HTR-8/SVneo (cell line): ENCODE data around the gene C10orf88.
A peak's percentile ranks its signal among the peaks of the same experiment; 100 is the strongest.
"Not testable (repeated sequence)": the region's sequence is repeated elsewhere in the genome, so short reads cannot be mapped to it uniquely, and the experiment has no call there.

Source experiments
- DNase-seq: peaks from one replicate; pipeline ENCODE4 v3.0.0; 2011; ENCODE audit warnings: low spot score, mixed read lengths; ENCODE audit not compliant: insufficient read length
- FAIRE-seq: peaks from 2 replicates; lab custom pipeline; 2011; peaks lifted over from hg19 to GRCh38; lab: Jason Lieb, UNC

Gene C10orf88

DNA sequence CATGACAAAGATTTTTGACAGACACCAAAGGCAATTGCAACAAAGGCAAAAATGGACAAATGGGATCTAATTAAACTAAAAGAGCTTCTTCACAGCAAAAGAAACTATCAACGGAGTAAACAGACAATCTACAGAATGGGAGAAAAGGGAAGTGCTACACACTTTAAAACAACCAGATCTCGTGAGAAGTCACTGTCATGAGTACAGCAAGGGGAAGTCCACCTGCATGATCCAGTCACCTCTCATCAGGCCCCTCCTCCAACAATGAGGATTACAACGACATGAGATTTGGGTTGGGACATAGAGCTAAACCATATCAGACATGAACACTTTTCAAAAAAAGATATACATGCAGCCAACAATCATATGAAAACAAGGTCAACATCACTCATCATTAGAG is 14.7 kb upstream of the C10orf88 start:
- DNase-seq (no peak), FAIRE-seq (no peak)

GRCh38 chr10:122966879-122967278 is 12.9 kb upstream of the C10orf88 start:
- FAIRE-seq (no peak), DNase-seq (no peak)

DNA sequence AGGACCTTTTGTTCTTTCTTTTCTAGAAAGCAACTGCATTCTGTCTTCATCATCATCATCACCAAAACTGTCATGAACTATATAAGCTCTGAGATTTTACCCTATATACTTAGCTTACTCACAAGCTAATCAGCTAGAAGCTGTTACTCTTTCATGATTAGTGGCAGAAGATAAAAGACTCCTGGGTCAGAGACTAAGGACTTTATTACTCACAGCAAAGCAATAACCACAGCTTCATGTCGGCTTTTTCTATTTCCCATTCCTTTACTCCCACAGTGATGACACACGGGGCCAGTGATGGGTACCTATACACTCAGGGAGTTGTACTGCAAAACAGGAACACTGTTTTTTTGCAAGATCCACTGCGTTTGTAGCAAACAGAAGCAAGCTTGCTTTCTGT is 8.4 kb upstream of the C10orf88 start:
- no peak for FAIRE-seq

DNA sequence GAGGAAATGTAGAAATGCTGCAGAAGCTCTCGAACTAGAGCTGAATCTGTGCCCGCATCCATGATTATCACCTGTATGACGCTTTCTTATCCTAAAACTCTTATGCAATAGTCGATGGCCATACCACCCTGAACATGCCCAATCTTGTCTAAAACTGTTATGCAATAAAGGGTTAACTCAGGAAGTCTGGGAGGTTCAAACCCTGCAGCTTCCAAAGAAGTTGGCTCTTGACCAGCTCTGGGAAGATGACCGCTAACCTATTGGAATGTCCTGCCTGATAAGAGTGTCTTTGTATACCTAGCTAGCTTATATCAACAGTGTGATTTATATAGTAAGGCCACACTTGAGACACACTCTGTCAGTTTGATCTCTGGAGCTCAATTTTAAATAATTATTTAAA is 3.4 kb upstream of the C10orf88 start:
- DNase-seq: no peak
- FAIRE-seq: no peak

More for the DNA sequence above, 8.4 kb upstream of the C10orf88 start:
- no peak for DNase-seq

GRCh38 chr10:122955892-122956291 is 1.9 kb upstream of the C10orf88 start:
- no peak for DNase-seq

GRCh38 chr10:122954731-122955050 is 664 bp upstream of the C10orf88 start:
- DNase-seq (no peak), FAIRE-seq (no peak)

More at GRCh38 chr10:122955892-122956291, 1.9 kb upstream of the C10orf88 start:
- FAIRE-seq: no peak

GRCh38 chr10:122949296-122949695 is 4.7 kb downstream of the C10orf88 start:
- DNase-seq (no peak), FAIRE-seq (no peak)

DNA sequence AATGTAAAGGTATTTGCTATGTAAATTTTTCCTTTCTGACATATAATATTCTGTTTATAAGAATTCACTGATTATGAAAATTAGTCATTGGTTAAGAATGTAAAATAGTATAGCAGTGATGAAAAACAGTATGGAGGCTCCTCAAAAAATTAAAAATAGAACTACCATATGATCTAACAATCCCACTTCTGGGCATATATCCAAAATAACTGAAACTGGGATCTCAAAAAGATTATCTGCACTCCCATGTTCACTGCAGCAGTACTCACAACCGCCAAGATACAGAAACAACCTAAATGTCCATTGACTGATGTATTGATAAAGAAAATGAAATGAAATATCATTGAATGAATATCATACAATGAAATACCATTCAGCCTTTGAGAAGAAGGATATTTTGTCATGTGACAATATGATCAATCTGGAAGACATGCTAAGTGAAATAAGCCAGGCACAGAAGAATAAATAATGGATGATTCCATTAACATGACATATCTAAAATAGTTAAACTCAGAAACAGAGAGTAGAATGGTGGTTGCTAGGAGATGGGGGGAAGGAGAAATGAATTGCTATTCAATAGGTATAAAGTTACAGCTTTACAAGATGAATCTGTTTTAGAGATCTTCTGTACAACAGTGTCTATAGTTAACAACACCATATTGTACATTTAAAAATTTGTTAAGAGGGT is 14.0 kb downstream of the C10orf88 start:
- FAIRE-seq (no peak), DNase-seq (no peak)

GRCh38 chr10:122939133-122939855 is 14.7 kb downstream of the C10orf88 start:
- DNase-seq (no peak), FAIRE-seq (no peak)

- FAIRE-seq: no peak
- DNase-seq: no peak
These were observed 22.7 kb downstream of the C10orf88 start for GRCh38 chr10:122931088-122931906.

DNA sequence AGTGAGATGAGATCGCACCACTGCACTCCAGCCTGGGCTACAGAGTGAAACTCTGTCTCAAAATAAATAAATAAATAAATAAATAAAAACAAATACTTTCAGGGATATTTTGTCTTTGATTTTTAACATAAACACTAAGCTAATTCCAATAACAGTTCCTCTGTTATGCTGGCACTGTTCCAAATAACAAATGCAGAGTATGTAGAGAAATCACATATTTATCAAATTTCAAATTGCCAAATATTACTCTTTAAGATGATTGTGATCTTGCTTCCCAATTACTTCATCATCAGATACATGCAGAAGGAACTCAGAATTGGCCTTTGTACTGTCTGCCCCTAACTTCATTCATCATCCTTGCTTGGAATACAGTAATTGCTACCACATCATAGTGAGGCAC is 23.9 kb downstream of the C10orf88 start:
- FAIRE-seq (no peak), DNase-seq (no peak)

GRCh38 chr10:122915700-122916099 is 38.3 kb downstream of the C10orf88 start:
- DNase-seq: no peak
- no peak for FAIRE-seq

DNA sequence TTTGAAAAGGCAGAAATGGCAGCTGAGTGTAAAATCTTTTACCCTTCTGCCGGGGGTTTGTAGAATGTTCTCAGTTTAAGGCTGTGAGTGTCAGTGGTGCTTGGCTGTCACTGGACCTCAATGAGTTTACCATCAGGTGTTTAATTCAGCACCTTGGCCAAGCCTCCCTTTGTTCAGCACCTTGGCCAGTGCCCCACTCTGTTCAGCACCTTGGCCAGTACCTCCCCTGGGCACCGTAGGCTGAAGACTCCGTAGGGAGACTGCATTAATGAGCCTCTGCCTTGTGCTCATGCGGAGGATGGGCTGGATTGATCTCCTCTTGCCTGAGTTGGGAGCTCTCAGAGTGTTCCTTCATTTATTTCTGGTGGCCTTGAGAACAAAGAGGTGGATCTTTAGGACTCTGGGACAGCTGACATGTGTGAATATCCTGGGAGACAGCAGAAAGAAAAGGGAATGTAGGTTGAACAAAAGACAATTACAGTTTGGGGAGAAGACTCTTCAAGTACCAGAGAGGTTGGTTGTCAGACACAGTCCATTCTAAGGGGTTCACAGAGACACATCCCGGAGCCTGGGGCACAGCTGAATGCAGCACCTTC is 42.0 kb downstream of the C10orf88 start:
- peak; percentile 10 for DNase-seq

GRCh38 chr10:122910310-122910709 is 43.7 kb downstream of the C10orf88 start, which contains the start of gene FAM24A:
Gene FAM24A, plus strand, starts transcription at chr10:122910610. Its CDS starts 1,025 bp downstream, at chr10:122911635.
- DNase-seq (no peak), FAIRE-seq (no peak)

More for the DNA sequence above, 42.0 kb downstream of the C10orf88 start:
- FAIRE-seq: no peak

GRCh38 chr10:122903861-122904260 is 50.2 kb downstream of the C10orf88 start:
- FAIRE-seq, DNase-seq: not testable (repeated sequence)

- FAIRE-seq: no peak
- DNase-seq: no peak
These were observed 59.6 kb downstream of the C10orf88 start for GRCh38 chr10:122894261-122894944.

DNA sequence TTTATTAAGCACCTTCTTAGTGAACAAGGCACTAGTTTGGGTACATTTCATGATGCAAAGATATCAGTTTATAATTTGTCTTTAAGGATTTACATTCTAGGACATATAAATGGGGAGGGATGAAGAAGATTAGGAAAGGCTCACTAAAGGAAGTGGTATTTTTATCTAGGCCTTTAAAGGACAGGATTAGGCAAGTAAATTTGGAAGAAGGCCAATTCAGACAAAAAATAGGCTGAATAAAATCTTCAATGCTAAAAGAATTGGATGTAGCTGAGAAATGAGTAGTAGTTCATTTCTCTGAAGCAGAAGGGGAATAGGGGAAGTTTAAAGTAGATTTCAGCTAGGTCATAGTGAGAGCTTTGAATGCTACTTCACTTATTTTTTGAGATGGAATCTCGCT is 69.9 kb downstream of the C10orf88 start:
- no peak for DNase-seq
- FAIRE-seq: no peak

- no peak for FAIRE-seq
- no peak for DNase-seq
These were observed 71.3 kb downstream of the C10orf88 start for GRCh38 chr10:122882766-122883165.
